ENCODE results near the gene CCDC85B.

Gene CCDC85B

GRCh38 chr11:65903715-65904114 lies 13.2 kb downstream of the CCDC85B start:
- H3K4me3 ChIP-seq (ENCODE audit: low read depth in 1 of 2, low read length in 1 of 2) = no peak overlapping the region
- H3K36me3 ChIP-seq = no peaks in the 10 kb centered on the region
- H3K27me3 ChIP-seq = peaks cover 14% of the 10 kb centered on the region
- no peak for TF ChIP-seq CTCF (IDR thresholded peaks at IDR 0.05)
- H3K27ac ChIP-seq = no peak overlapping the region
- no peaks in the 10 kb centered on the region for H3K9me3 ChIP-seq
- peaks cover 19 to 23% of the 10 kb centered on the region in 2 experiments for H3K4me1 ChIP-seq (ENCODE audit: control insufficient read depth in 1 of 2, insufficient read depth in 1 of 2, low read depth in 1 of 2, low read length in 1 of 2)

DNA sequence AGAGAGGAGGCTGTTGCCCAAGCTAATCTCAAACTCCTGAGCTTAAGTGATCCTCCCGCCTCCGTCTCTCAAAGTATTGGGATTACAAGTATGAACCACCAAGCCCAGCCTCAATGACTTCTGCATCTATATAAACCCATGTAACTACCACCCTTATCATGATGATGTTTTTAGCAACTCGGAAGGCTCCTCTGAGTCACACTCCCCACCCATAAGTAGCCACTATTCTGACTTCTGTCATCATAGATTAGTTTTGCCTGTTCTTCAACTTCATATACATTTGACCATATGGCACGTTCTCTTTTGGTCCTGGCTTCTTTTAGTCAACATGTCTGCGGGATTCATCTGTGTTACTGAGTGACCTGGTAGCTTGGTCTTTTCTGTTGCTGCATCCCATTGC lies 16.1 kb downstream of the CCDC85B start:
- no peak overlapping the region for H3K27ac ChIP-seq
- no peak overlapping the region for H3K4me3 ChIP-seq (ENCODE audit: low read depth in 1 of 2, low read length in 1 of 2)
- TF ChIP-seq CTCF (IDR thresholded peaks at IDR 0.05) = no peak
- H3K36me3 ChIP-seq = no peaks in the 10 kb centered on the region
- H3K9me3 ChIP-seq = no peaks in the 10 kb centered on the region
- H3K27me3 ChIP-seq = no peaks in the 10 kb centered on the region
- H3K4me1 ChIP-seq (ENCODE audit: control insufficient read depth in 1 of 2, insufficient read depth in 1 of 2, low read depth in 1 of 2, low read length in 1 of 2) = no peaks in the 10 kb centered on the region

DNA sequence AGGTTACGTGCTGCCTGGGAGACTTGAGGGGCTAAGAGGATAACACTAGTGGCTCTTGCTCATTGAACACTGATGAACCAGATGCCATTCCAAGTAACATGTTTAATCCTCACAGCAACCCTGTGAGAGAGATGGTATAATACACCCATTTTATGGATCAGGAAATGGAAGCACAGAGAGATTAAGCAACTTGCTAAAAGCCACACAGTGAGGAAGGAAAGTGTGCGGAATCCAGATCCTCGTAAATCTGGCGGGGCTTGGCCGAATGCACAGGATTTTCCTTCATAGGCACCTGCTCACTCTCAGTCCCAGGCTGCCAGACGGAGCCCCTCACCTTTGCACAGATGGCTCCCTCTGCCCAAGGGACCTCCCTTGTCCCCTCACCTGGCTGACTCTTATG lies 17.4 kb downstream of the CCDC85B start:
- no peak overlapping the region for H3K4me3 ChIP-seq (ENCODE audit: low read depth in 1 of 2, low read length in 1 of 2)
- H3K27me3 ChIP-seq = no peaks in the 10 kb centered on the region
- no peaks in the 10 kb centered on the region for H3K4me1 ChIP-seq (ENCODE audit: control insufficient read depth in 1 of 2, insufficient read depth in 1 of 2, low read depth in 1 of 2, low read length in 1 of 2)
- H3K9me3 ChIP-seq = no peaks in the 10 kb centered on the region
- no peak overlapping the region for H3K27ac ChIP-seq
- no peaks in the 10 kb centered on the region for H3K36me3 ChIP-seq
- TF ChIP-seq CTCF (IDR thresholded peaks at IDR 0.05) = no peak

DNA sequence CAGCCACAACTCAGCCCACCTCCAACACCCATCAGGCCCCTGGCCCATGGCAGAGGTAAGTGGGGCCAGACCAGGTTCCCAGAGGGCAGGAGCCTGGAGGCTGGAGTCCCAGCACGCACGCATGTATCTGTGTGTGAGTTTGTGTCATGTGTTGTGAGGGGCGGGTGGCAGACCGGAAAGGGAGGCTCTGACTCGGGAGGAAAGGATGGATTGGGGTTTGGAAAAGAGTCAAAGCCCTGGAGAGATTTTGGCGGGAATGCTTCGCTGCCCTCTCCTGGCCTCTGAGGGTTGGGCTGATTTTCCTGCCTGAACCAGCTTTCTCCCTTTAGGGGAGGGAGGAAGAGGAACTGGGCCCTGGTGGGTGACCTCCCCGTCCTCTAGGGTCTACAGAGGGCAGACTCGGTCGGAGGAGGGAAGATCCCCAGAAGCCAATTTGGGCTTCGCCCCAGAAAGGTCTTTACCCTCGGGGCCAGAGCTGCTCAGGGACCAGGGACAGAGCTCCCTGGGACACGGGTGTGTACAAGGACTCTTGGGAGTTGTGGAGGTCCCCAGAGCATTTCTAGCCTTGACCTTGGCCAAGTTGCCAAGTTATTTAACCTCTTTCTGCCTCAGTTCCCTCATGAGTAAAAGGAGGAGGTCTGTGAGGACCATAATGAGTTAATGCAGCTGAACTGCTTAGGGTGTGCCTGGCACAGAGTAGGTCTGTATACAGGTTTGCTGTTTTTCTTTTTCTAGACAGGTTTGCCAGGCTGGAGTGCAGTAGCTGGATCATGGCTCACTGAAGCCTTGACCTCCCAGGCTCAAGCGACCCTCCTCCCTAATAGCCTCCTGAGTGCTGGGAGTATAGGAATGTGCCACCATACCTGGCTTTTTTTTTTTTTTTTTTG lies 21.5 kb downstream of the CCDC85B start:
- Histone ChIP-seq H3K9me3 (no peaks in the 10 kb centered on the region), H3K27ac (no peak overlapping the region), H3K4me1 (ENCODE audit: control insufficient read depth in 1 of 2, insufficient read depth in 1 of 2, low read depth in 1 of 2, low read length in 1 of 2) (peaks cover 19 to 22% of the 10 kb centered on the region in 2 experiments), H3K27me3 (no peaks in the 10 kb centered on the region), H3K4me3 (ENCODE audit: low read depth in 1 of 2, low read length in 1 of 2) (no peak overlapping the region), H3K36me3 (peaks cover 2% of the 10 kb centered on the region)
- no peak for TF ChIP-seq CTCF (IDR thresholded peaks at IDR 0.05)

- no peak for TF ChIP-seq CTCF (IDR thresholded peaks at IDR 0.05)
Measured at GRCh38 chr11:65912845-65913244, 22.4 kb downstream of the CCDC85B start.

More at GRCh38 chr11:65912845-65913244, 22.4 kb downstream of the CCDC85B start:
- Histone ChIP-seq H3K4me3 (ENCODE audit: low read depth in 1 of 2, low read length in 1 of 2) (no peak overlapping the region), H3K27ac (no peak overlapping the region), H3K9me3 (no peaks in the 10 kb centered on the region), H3K27me3 (no peaks in the 10 kb centered on the region), H3K4me1 (ENCODE audit: control insufficient read depth in 1 of 2, insufficient read depth in 1 of 2, low read depth in 1 of 2, low read length in 1 of 2) (peaks cover 28 to 32% of the 10 kb centered on the region in 2 experiments), H3K36me3 (peaks cover 12% of the 10 kb centered on the region)
